ENCODE data around the gene MINDY4. TPM values are rescaled to one million over a fixed set of nuclear protein-coding genes. Genes with fewer than 3 reads are reported as not detected.

MINDY4 gene
- total RNA-seq, 1 donor, result 13.2 TPM

DNA sequence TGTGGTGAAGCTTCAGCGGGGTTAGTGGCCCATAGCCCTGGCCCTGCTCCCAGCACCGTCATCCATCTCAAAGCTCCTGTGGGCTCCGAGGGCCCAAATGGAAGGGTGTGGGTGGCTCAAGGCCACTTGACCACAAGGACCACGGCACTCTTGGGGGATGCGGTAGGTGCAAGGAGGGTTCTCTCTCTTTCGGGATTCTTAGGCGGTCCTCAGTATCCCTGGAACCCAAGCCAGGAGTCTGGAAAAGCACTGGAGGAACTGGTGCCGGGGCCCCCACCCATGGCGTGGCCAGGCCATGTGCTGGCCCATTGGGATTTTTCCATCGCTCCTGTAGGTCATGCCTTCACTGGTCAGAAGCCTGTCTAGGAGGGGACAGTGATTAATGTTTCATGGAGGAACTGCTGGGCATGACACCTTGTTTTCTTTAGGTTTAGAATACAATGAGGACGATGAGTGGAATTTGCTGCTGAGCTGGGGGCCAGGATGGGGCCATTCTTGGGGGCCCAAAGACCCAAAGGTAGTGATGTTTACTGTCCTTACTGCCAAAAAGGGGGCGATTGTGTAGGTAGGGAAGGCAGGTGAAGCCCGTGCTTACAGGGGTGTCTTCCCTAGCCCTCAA lies 157.1 kb downstream of the MINDY4 start:
- no peak overlapping the region for H3K4me3 ChIP-seq (ENCODE audit: low read depth, low read length)
- TF ChIP-seq, protein P1, sequence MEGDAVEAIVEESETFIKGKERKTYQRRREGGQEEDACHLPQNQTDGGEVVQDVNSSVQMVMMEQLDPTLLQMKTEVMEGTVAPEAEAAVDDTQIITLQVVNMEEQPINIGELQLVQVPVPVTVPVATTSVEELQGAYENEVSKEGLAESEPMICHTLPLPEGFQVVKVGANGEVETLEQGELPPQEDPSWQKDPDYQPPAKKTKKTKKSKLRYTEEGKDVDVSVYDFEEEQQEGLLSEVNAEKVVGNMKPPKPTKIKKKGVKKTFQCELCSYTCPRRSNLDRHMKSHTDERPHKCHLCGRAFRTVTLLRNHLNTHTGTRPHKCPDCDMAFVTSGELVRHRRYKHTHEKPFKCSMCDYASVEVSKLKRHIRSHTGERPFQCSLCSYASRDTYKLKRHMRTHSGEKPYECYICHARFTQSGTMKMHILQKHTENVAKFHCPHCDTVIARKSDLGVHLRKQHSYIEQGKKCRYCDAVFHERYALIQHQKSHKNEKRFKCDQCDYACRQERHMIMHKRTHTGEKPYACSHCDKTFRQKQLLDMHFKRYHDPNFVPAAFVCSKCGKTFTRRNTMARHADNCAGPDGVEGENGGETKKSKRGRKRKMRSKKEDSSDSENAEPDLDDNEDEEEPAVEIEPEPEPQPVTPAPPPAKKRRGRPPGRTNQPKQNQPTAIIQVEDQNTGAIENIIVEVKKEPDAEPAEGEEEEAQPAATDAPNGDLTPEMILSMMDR (IDR thresholded peaks at IDR 0.05; ENCODE audit: insufficient read depth, low read length), result no peak
- no peak for DNase-seq (ENCODE audit: low read depth)

DNA sequence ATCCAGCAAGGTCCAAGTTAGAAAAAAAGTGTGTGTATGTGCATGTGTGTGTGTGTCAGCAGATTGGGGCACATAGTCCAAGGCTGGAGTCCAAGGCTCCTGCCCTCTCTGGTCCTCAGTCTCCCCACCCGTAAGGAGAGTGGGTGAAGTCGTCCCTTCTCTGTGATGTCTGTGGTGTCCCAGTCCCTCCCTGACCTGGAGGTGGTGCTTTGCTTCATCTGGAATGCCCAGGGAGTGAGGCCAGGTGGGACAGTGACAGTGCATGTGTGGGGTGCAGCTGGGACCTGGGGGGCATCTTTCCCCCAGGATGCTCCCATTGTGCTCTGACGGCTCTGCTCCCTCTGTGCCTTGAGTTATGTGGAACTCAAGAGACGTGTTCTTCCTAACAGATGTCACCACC lies 158.5 kb downstream of the MINDY4 start:
- TF ChIP-seq, protein P1 (IDR thresholded peaks at IDR 0.05; ENCODE audit: insufficient read depth, low read length), result no peak
- H3K4me3 ChIP-seq (ENCODE audit: low read depth, low read length), result no peak overlapping the region
- DNase-seq (ENCODE audit: low read depth), result no peak

DNA sequence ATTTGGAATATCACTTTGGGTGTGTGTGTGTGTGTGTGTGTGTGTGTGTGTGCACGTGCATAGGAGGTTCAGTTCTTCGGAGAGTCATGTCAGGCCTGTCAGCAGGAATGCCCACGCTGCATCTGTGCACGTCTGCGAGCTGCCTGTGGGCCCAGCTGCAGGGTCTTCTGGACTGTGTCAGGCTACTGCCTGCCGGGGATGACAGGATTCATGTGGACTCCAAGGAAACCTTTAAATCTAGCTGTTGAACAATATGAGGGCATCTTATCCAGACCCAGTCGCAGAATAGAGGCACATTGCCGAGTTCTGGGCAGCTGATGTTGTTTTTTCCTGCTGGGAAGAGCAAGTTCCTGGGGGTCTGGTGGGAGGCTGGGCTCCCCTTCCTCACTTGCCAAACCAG lies 159.4 kb downstream of the MINDY4 start:
- no peak overlapping the region for H3K4me3 ChIP-seq (ENCODE audit: low read depth, low read length)
- no peak for DNase-seq (ENCODE audit: low read depth)
- TF ChIP-seq, protein P1 (IDR thresholded peaks at IDR 0.05; ENCODE audit: insufficient read depth, low read length), result no peak

DNA sequence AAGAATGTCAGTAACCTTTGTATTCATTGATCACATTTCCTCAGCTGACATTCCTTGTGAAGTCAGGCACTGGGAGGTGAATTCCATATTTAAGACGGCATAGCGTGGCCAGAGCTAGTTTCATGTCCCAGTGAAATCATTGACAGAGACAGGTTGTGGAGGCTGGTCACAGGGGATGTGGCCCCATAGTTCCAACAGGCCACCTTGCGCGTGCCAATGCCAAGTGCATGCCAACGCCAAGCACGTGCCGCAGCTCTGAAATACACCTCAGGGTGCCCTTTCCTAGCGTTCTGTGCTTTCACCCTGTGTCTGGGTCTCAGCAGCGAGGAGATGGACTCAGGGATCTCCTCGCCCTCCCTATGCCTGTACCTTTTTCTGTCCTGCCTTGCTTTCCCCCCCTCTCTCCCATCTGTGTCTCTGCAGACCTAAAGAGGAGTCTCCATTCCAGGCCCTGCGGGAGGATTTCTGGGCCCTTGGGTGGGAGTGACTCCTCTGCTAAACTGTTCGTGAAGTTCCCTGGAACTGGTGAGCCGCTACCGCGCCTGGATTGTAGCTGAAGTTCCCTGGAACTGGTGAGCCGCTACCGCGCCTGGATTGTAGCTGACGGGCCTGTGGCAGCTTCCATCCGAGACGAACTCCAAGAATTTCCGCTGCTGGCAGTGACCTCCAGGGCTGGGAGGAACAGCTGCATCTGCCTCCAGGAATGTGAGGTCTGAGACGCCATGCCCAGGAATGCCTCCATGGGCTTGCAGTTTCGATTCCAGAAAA lies 160.1 kb downstream of the MINDY4 start:
- peak; percentile 53 for DNase-seq (ENCODE audit: low read depth)
- TF ChIP-seq, protein P1 (IDR thresholded peaks at IDR 0.05; ENCODE audit: insufficient read depth, low read length), result no peak
- H3K4me3 ChIP-seq (ENCODE audit: low read depth, low read length), result no peak overlapping the region

DNA sequence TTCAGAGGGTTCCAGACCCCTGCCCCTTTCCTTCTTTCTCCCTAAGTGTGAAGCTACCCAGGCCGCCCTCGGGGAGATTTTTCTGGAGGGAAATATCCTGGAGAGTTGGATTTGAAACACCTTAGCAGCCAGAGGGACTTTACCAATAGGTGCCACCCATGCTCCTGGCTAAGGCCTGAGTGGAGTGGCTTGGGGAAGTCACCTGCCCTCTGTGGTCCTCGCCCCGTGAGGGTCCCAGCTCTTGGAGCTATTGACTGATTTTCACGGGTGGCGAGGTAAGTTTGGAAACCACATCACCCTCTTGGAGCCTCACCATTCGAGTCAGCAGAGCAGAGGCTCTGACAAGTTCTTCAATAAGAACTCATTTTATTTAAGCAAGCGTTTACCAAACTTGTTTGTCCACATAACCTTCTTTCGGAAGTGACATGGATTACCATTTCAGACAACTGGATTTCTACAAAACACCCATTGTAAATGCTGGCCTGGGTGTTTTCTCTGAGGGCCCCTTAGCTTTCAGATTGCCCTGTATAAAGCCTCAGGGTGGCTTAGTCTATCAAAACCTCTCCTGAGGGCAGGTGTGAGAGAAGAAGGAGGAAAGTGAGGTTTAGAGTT lies 160.8 kb downstream of the MINDY4 start:
- TF ChIP-seq, protein P1 (IDR thresholded peaks at IDR 0.05; ENCODE audit: insufficient read depth, low read length), result no peak
- no peak overlapping the region for H3K4me3 ChIP-seq (ENCODE audit: low read depth, low read length)
- no peak for DNase-seq (ENCODE audit: low read depth)

DNA sequence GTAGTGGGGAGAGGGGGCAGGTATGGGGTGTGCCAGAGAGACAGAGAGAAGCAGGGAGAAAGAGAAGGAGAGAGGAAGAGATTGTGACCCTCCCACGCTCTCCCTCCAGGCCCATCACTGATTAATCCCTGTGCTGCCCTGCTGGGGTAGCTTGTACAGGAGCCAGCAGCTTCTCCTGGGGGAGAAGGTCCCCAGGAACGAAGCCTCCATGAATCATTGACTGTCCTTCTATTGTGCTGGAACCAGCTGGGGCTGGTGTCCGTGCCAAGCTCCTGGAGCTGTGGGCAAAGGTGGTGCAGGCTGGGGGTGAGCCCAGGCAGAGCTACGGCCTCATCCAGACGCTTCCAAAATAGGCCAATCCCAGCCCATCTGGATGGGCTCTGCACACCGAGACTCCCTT lies 161.3 kb downstream of the MINDY4 start:
- no peak for DNase-seq (ENCODE audit: low read depth)
- TF ChIP-seq, protein P1 (IDR thresholded peaks at IDR 0.05; ENCODE audit: insufficient read depth, low read length), result no peak
- no peak overlapping the region for H3K4me3 ChIP-seq (ENCODE audit: low read depth, low read length)
